HepG2 (cell line): ENCODE data around the gene SLAMF9. TPM values are rescaled to one million over a fixed set of nuclear protein-coding genes. Genes with fewer than 3 reads are reported as not detected.

ENCODE experiments used
- AHDC1 ChIP-seq: sonication (generic); formaldehyde crosslinking; IDR thresholded peaks from 2 replicates; pipeline ENCODE4 v1.5.1; 2020; ENCODE audit warnings: mild to moderate bottlenecking, missing genetic modification reagents, borderline replicate concordance
- BORCS8-MEF2B ChIP-seq: sonication (generic); formaldehyde crosslinking; IDR thresholded peaks from 2 replicates; pipeline ENCODE4 v1.8.0; 2022; ENCODE audit warnings: mild to moderate bottlenecking, missing genetic modification reagents
- BRCA1 ChIP-seq: sonication (generic); formaldehyde crosslinking; IDR thresholded peaks from 2 replicates; pipeline ENCODE4 v1.4.0; 2020; ENCODE audit warnings: missing genetic modification reagents
- FOXP1 ChIP-seq, 2 experiments: fragments of 450-650 bp in 1 of 2; IDR thresholded peaks; 2 replicates each; pipeline ENCODE4 v1.6.1; 2017 to 2018; ENCODE audit warnings: antibody characterized with exemption in 1 of 2
- KAT2B ChIP-seq: fragments of 150-350 bp; IDR thresholded peaks from 2 replicates; pipeline ENCODE4 v1.6.1; 2014; ENCODE audit warnings: low read depth, low read length, borderline replicate concordance
- PAX8 ChIP-seq: sonication (generic); formaldehyde crosslinking; IDR thresholded peaks from 2 replicates; pipeline ENCODE4 v1.8.0; 2022; ENCODE audit warnings: mild to moderate bottlenecking, missing genetic modification reagents, borderline replicate concordance
- PRMT3 ChIP-seq: sonication (generic); formaldehyde crosslinking; IDR thresholded peaks from 2 replicates; pipeline ENCODE4 v1.8.1; 2022; ENCODE audit warnings: low read depth, mild to moderate bottlenecking, moderate library complexity, missing genetic modification reagents, borderline replicate concordance
- RBAK ChIP-seq: sonication (generic); formaldehyde crosslinking; IDR thresholded peaks from 2 replicates; pipeline ENCODE4 v1.5.1; 2020; ENCODE audit warnings: mild to moderate bottlenecking, missing genetic modification reagents
- ZBTB8A ChIP-seq: sonication (generic); formaldehyde crosslinking; IDR thresholded peaks from 2 replicates; pipeline ENCODE4 v1.4.0; 2020; ENCODE audit warnings: mild to moderate bottlenecking, low read depth, missing genetic modification reagents, borderline replicate concordance
- ZNF235 ChIP-seq: sonication (generic); formaldehyde crosslinking; IDR thresholded peaks from 2 replicates; pipeline ENCODE4 v1.8.1; 2023; ENCODE audit warnings: mild to moderate bottlenecking, missing genetic modification reagents, borderline replicate concordance
- ZNF263 ChIP-seq: sonication (generic); formaldehyde crosslinking; IDR thresholded peaks from 2 replicates; pipeline ENCODE4 v1.4.0; 2020; ENCODE audit warnings: missing genetic modification reagents
- ZNF44 ChIP-seq: sonication (generic); formaldehyde crosslinking; IDR thresholded peaks from 2 replicates; pipeline ENCODE4 v1.5.1; 2020; ENCODE audit warnings: mild to moderate bottlenecking, missing genetic modification reagents
- ZNF737 ChIP-seq: sonication (generic); formaldehyde crosslinking; IDR thresholded peaks from 2 replicates; pipeline ENCODE4 v1.5.0; 2020; ENCODE audit warnings: missing genetic modification reagents, mild to moderate bottlenecking, borderline replicate concordance
- polyA plus RNA-seq, 8 experiments: library from polyadenylated mRNA; depleted of rRNA in 3 of 8; stranded (reverse) in 7 of 8; unstranded in 1 of 8; fragments of >200 nt; fragmentation: Illumina TruSeq in 4 of 8; extraction: Trizol in 4 of 8; gene quantifications; 2 replicates each; pipeline versions ENCODE4 v1.2.1 to v1.2.3, GENCODE V29; 2011 to 2016; ENCODE audit warnings: low read depth in 4 of 8, missing spikeins in 1 of 8, mixed read lengths in 1 of 8; ENCODE audit not compliant: insufficient read depth in 1 of 8
- total RNA-seq, 5 experiments: library from RNA; depleted of rRNA; stranded (reverse); fragments of >200 nt; fragmentation: Illumina TruSeq; extraction: Trizol; gene quantifications; 2 replicates each; pipeline ENCODE4 v1.2.3, GENCODE V29; 2016; ENCODE audit warnings: low read depth in 1 of 5
- TF ChIP-seq, protein P1 (sequence below): sonication (generic); formaldehyde crosslinking; IDR thresholded peaks from 2 replicates; pipeline ENCODE4 v1.4.0; 2020; ENCODE audit warnings: mild to moderate bottlenecking, missing genetic modification reagents, borderline replicate concordance
- TF ChIP-seq, protein P2 (sequence below): sonication (generic); formaldehyde crosslinking; IDR thresholded peaks from 2 replicates; pipeline ENCODE4 v1.4.0; 2020; ENCODE audit warnings: mild to moderate bottlenecking, missing genetic modification reagents
- TF ChIP-seq, protein P3 (sequence below): fragments of 450-650 bp; IDR thresholded peaks from 2 replicates; pipeline ENCODE4 v1.6.1; 2017

SLAMF9 gene
- total and polyA plus RNA-seq, 2 of the 13 experiments (the other 11 are each of a cell fraction or from before 2014, with no cell fraction given): 0.82 TPM; not detected in 1

DNA sequence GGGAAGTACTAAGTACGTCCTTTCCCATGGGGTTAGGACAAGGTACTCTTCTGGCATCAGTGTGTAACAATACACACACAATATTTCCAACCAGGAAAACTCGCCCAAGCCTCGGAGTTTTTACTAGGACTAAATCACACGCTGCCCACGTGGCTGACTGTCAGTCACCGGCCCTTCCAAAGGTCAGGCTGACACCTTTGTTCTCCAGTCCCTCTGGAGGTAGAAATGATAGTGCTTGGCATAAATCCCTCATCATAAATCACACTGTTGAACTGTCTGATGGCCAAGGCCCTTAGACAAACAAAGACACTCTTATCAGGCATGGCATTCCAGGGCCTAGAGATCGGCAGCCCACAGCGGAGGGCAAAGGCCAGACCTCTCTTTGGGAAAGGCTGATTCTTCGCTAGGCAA lies 16.9 kb upstream of the SLAMF9 start (continued):
- TF ChIP-seq PAX8 (no peak), ZNF44 (CRISPR knock-in tag) (no peak), BRCA1 (CRISPR knock-in tag) (no peak), AHDC1 (CRISPR knock-in tag) (peak; percentile 68; the same call in 1 of the 2 replicates), PRMT3 (CRISPR knock-in tag) (no peak), ZBTB8A (CRISPR knock-in tag) (no peak), BORCS8-MEF2B (peak; percentile 44; the same call in 1 of the 2 replicates), FOXP1 (IDR thresholded peaks at IDR 0.05) (no peak), FOXP1 (CRISPR knock-in tag; IDR thresholded peaks at IDR 0.05) (peak; percentile 52; the same call in 1 of the 2 replicates), RBAK (CRISPR knock-in tag) (no peak), ZNF263 (CRISPR knock-in tag) (no peak), ZNF737 (CRISPR knock-in tag) (no peak), ZNF235 (CRISPR knock-in tag) (no peak), KAT2B (no peak)
- TF ChIP-seq, protein P1, sequence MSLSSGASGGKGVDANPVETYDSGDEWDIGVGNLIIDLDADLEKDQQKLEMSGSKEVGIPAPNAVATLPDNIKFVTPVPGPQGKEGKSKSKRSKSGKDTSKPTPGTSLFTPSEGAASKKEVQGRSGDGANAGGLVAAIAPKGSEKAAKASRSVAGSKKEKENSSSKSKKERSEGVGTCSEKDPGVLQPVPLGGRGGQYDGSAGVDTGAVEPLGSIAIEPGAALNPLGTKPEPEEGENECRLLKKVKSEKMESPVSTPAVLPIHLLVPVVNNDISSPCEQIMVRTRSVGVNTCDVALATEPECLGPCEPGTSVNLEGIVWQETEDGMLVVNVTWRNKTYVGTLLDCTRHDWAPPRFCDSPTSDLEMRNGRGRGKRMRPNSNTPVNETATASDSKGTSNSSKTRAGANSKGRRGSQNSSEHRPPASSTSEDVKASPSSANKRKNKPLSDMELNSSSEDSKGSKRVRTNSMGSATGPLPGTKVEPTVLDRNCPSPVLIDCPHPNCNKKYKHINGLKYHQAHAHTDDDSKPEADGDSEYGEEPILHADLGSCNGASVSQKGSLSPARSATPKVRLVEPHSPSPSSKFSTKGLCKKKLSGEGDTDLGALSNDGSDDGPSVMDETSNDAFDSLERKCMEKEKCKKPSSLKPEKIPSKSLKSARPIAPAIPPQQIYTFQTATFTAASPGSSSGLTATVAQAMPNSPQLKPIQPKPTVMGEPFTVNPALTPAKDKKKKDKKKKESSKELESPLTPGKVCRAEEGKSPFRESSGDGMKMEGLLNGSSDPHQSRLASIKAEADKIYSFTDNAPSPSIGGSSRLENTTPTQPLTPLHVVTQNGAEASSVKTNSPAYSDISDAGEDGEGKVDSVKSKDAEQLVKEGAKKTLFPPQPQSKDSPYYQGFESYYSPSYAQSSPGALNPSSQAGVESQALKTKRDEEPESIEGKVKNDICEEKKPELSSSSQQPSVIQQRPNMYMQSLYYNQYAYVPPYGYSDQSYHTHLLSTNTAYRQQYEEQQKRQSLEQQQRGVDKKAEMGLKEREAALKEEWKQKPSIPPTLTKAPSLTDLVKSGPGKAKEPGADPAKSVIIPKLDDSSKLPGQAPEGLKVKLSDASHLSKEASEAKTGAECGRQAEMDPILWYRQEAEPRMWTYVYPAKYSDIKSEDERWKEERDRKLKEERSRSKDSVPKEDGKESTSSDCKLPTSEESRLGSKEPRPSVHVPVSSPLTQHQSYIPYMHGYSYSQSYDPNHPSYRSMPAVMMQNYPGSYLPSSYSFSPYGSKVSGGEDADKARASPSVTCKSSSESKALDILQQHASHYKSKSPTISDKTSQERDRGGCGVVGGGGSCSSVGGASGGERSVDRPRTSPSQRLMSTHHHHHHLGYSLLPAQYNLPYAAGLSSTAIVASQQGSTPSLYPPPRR (CRISPR knock-in tag): peak; percentile 56; the same call in 1 of the 2 replicates
- TF ChIP-seq, protein P2, sequence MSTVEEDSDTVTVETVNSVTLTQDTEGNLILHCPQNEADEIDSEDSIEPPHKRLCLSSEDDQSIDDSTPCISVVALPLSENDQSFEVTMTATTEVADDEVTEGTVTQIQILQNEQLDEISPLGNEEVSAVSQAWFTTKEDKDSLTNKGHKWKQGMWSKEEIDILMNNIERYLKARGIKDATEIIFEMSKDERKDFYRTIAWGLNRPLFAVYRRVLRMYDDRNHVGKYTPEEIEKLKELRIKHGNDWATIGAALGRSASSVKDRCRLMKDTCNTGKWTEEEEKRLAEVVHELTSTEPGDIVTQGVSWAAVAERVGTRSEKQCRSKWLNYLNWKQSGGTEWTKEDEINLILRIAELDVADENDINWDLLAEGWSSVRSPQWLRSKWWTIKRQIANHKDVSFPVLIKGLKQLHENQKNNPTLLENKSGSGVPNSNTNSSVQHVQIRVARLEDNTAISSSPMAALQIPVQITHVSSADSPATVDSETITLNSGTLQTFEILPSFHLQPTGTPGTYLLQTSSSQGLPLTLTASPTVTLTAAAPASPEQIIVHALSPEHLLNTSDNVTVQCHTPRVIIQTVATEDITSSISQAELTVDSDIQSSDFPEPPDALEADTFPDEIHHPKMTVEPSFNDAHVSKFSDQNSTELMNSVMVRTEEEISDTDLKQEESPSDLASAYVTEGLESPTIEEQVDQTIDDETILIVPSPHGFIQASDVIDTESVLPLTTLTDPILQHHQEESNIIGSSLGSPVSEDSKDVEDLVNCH (CRISPR knock-in tag): no peak
- TF ChIP-seq, protein P3, sequence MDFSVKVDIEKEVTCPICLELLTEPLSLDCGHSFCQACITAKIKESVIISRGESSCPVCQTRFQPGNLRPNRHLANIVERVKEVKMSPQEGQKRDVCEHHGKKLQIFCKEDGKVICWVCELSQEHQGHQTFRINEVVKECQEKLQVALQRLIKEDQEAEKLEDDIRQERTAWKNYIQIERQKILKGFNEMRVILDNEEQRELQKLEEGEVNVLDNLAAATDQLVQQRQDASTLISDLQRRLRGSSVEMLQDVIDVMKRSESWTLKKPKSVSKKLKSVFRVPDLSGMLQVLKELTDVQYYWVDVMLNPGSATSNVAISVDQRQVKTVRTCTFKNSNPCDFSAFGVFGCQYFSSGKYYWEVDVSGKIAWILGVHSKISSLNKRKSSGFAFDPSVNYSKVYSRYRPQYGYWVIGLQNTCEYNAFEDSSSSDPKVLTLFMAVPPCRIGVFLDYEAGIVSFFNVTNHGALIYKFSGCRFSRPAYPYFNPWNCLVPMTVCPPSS: no peak
